ENCODE results near the gene ABLIM3.

The ABLIM3 gene

GRCh38 chr5:149264439-149265067 lies 123.3 kb downstream of the ABLIM3 start:
- peak; percentile 46 for TF ChIP-seq CTCF (IDR thresholded peaks at IDR 0.05; ENCODE audit: low read length, missing control alignments)
- DNase-seq (ENCODE audit: low read depth): no peak

GRCh38 chr5:149265068-149265465 lies 123.8 kb downstream of the ABLIM3 start:
- no peak for TF ChIP-seq CTCF (IDR thresholded peaks at IDR 0.05; ENCODE audit: low read length, missing control alignments)
- DNase-seq (ENCODE audit: low read depth): no peak

More at GRCh38 chr5:149264439-149265067, 123.3 kb downstream of the ABLIM3 start:
- no peak overlapping the region for H3K4me3 ChIP-seq (replicated peaks; ENCODE audit: low read depth, low read length)

GRCh38 chr5:149265597-149265996 lies 124.3 kb downstream of the ABLIM3 start:
- peak; percentile 63 for TF ChIP-seq CTCF (IDR thresholded peaks at IDR 0.05; ENCODE audit: low read length, missing control alignments)
- DNase-seq (ENCODE audit: low read depth): peak; percentile 82
- no peak overlapping the region for H3K4me3 ChIP-seq (replicated peaks; ENCODE audit: low read depth, low read length)

More at GRCh38 chr5:149265068-149265465, 123.8 kb downstream of the ABLIM3 start:
- no peak overlapping the region for H3K4me3 ChIP-seq (replicated peaks; ENCODE audit: low read depth, low read length)

GRCh38 chr5:149267241-149267973 lies 126.1 kb downstream of the ABLIM3 start:
- H3K4me3 ChIP-seq (replicated peaks; ENCODE audit: low read depth, low read length): no peak overlapping the region
- DNase-seq (ENCODE audit: low read depth): no peak
- no peak for TF ChIP-seq CTCF (IDR thresholded peaks at IDR 0.05; ENCODE audit: low read length, missing control alignments)

- peak; percentile 77 for DNase-seq (ENCODE audit: low read depth)
- peak; percentile 64 for TF ChIP-seq CTCF (IDR thresholded peaks at IDR 0.05; ENCODE audit: low read length, missing control alignments)
- H3K4me3 ChIP-seq (replicated peaks; ENCODE audit: low read depth, low read length): no peak overlapping the region
Observed at GRCh38 chr5:149268928-149269557, 127.8 kb downstream of the ABLIM3 start.

- no peak for TF ChIP-seq CTCF (IDR thresholded peaks at IDR 0.05; ENCODE audit: low read length, missing control alignments)
- no peak for DNase-seq (ENCODE audit: low read depth)
- H3K4me3 ChIP-seq (replicated peaks; ENCODE audit: low read depth, low read length): peak overlapping the region; percentile 73
Observed at GRCh38 chr5:149271195-149271715, 130.0 kb downstream of the ABLIM3 start.

Measured in fibroblast of pulmonary artery (primary cell).